NCI-H446 treated with DMSO at 0.1 percent for 48 hours (cell line): ENCODE data around the gene PFN1.
A peak's percentile ranks its signal among the peaks of the same experiment; 100 is the strongest.
"Not testable (repeated sequence)": the region's sequence is repeated elsewhere in the genome, so short reads cannot be mapped to it uniquely, and the experiment has no call there.

Source experiments
- DNase-seq: peaks from one replicate; lab custom pipeline; 2025; lab: John Stamatoyannopoulos, UW

The PFN1 gene

DNA sequence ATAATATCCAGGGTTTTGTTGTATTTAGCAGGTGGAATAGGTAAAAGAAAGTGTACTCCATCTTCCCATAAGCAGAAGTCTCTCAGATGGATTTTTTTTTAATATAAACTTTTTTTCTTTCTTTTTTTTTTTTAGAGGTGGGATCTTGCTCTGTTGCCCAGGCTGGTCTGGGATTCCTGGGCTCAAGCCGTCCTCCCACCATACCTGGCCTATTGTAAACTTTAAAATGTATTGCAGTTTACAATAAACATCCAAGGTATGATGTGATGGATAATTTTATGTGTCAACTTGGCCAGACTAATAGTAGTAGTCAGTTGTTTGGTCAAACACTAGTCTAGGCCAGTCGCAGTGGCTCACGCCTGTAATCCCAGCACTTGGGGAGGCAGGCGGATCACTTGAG, 27.0 kb downstream of the PFN1 start:
- DNase-seq, result no peak

- DNase-seq, result no peak
Measured at GRCh38 chr17:4920351-4921048, 27.8 kb downstream of the PFN1 start.

DNA sequence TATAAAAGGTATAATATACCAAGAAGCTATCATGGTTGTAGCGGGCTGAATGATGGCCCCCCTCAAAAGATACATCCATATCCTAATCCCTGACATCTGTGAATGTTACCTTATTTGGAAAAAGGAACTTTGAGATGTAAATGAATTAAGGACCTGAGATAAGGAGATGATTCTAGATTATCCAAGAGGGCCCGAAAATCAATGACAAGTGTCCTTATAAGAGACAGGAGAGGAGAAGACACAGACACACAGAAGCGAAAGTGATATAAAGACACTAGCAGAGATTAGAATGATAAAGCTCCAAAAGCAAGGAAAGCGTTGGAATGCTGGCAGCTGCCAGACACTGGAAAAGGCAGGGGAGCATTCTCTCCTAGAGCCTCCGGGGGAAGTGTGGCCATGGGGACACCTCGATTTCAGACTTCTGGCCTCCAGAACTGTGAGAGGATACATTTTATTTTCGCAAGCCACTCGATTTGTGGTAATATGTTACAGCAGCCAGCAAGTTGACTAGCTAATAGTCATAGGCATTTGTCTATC, 28.8 kb downstream of the PFN1 start:
- DNase-seq, result no peak

DNA sequence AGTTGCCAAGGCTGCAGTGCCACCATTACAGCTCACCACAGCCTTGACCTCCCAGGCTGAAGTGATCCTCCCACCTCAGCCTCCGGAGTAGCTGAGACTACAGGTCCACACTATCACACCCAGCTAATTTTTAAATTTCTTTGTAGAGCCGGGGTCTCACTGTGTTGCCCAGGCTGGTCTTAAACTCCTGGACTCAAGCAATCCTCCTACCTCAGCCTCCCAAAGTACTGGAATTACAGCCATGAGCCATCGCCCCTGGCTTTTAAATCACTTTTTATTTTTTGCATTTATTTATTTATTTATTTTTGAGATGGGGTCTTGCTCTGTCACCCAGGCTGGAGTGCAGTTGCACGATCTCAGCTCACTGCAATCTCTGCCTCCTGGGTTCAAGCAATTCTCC, 33.8 kb downstream of the PFN1 start:
- not testable (repeated sequence) for DNase-seq

- no peak for DNase-seq
Measured at GRCh38 chr17:4913994-4914393, 34.3 kb downstream of the PFN1 start.

- DNase-seq, result peak; percentile 55
Measured at GRCh38 chr17:4908711-4909496, 39.4 kb downstream of the PFN1 start.

GRCh38 chr17:4908301-4908700, 40.0 kb downstream of the PFN1 start:
- DNase-seq, result no peak

DNA sequence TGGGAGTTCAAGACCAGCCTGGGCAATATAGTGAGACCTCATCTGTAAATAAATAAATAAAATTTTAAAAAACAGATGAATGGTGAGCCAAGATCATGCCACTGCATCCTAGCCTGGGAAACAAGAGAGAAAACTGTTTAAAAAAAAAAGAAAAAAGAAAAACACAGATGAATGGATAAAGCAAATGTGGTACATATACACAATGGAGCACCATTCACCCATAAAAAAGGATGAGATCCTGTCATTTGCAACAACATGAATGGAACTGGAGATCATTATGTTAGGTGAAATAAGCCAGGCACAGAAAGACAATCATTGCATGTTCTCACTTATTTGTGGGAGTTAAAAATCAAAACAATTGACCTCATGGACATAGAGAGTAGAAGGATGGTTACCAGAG, 41.7 kb downstream of the PFN1 start:
- DNase-seq, result not testable (repeated sequence)

DNA sequence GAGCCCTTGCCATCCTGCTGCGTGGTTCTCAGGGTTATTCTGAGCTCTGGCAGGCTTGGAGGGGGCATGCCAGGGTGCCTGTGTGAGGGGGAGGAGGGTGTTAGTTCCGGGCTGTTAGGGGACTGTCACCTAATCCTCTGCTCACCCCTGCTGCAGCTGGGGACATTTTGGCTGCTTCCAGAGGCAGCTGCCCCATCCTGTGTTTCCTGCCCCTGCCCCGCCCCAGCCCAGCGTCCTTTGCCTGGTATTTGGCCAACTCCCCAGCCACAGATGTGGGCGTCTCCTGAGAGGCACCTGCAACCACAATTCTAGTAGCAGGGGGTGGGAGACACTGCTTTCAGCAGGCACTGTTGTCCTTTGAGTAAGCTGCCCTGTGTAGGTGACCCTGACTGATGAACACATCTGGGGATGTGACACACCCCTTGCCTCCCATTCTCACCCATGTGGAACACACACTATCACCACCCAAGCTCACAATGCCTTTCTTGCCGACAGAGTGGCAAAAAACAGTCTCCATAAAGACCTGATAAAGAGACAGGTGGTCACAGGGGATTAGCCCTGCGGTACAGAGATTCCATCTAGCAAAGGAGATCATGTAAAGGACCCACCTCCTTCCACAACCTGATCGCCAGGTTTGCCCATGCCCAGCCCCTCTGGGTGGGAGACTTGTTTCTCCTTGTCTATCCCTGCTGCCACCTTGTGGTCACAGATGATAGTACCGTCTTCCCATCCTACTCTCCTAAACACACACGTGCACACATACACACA, 45.1 kb downstream of the PFN1 start, which contains the start of gene CHRNE:
TSS of gene CHRNE (minus strand) at position 48 of the 768 bp plus-strand sequence. CDS start at position 13, 35 bp downstream.
- DNase-seq, result no peak

DNA sequence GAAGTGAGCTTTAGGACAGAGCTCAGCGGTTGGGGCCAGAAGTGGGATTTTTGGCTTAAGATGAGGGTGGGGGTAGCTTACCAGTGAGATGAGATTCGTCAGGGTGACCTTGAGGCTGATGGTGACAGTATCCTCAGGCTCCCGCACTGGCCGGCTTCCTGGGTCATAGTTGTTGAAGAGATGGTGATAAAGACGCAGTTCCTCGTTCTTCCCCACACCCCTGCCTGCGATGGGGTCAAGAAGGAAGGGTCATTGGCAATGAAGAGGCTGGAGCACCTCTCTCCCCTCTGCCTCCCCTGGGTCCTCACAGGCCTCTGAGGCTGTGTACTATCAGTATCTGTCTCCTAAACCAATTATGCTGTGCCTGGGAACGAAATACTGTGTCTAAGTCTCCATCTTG, 45.8 kb downstream of the PFN1 start:
- DNase-seq, result no peak

- no peak for DNase-seq
Measured at GRCh38 chr17:4901648-4902344, 46.5 kb downstream of the PFN1 start.

DNA sequence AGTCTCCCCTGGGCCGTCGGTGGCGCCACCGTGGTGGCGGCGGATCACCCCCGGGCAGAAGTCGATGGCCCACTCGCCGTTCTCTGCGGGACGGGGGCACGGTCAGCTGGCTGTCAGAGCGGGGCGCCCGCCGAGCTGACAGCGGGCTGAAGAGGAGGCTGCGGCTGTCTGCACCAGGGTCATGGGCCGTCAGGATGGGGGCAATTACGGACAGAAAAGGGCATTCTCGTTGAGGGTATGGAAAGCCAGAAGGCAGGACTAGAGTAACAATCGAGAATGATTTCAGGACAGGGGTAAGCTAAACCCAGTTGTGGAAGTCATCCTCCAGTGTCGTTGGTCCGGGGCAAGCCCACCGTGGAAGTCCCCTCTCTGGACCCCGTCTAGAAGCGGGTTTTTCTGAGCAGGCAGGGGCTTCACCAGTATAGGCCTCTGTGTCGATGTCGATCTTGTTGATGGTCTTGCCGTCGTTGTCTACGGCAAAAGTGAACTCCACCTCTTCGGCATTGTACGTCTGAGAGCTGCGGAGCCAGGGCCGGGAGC, 47.2 kb downstream of the PFN1 start:
- no peak for DNase-seq

DNA sequence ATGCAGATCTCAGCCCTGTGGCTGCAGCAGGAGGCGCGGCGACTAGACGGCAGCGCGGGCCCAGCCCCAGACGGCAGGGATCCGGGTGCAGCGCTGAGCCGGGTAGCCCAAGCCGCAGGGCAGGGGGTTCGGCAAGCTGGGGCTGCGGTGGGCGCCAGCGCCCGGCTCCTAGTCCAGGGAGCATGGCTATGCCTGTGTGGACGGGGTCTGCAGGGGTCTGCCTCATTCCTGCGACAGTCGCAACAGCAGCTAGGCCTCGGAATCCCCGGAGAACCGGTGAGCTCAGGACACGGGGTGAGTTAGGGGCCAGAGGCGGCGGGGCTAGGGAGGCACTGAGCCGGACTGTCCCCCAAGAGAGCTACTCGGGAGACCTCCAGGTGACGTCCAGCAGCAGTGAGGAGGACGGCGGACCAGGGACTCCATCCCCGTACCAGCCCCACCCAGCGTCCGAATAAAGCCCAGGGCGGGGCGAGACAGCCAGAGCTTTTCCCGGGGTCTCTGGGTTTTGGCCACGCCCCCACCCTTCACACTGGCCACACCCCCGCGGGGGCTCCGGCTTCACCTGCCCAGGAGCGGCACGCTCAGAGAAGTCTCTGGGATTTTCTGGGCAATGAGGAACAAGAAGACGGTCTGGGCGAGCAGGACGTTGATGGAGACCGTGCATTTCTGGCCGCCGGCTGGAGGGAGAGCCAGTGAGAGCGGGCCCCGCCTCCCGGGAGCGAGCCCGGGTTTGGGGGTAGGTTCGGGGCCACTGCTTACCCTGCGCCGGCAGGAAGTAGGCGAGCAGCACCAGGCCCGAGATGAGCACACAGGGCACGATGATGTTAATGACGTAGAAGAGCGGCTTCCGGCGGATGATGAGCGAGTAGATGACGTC, 47.9 kb downstream of the PFN1 start:
- no peak for DNase-seq

DNA sequence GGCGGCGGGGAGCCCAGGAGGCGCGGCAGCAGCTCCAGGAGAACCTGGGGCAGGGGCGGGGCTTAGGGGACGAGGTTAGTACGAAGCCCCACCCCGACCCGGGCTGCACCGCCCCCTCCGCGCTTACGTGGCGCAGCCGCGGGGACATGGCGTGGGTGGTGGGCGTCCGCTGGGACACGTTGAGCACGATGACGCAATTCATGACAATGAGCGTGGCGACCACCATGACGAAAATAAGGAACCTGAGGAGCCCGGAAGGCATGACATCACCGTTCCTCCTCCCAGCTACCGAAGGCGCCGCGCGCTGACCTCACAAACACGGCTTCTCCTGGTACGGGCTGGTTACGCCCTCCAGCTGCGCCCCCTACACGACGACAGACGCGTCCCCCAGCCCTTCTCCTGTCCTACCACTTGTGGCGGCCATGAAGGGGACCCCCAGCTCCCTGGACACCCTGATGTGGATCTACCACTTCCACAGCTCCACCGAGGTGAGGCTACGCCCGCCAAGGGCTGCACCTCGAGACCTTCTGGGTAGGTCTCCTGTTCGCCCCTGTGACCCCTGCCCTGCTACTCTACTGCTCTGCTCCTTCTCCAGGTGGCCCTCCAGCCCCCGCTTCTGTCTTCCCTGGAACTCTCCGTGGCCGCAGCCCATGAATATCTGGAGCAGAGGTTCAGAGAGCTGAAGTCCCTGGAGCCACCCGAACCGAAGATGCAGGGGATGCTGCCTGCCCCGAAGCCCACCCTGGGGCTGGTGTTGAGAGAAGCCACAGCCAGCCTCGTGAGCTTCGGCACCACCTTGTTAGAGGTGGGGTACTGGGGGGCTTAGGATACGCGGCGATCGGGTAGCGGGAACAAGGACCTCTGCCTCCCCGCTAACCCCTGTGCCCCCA, 48.7 kb downstream of the PFN1 start, which contains the start of gene C17orf107:
TSS of gene C17orf107 (plus strand) at position 196 of the 890 bp plus-strand sequence. CDS start at position 423, 227 bp downstream.
- no peak for DNase-seq

- no peak for DNase-seq
Measured at GRCh38 chr17:4898927-4899326, 49.4 kb downstream of the PFN1 start.

DNA sequence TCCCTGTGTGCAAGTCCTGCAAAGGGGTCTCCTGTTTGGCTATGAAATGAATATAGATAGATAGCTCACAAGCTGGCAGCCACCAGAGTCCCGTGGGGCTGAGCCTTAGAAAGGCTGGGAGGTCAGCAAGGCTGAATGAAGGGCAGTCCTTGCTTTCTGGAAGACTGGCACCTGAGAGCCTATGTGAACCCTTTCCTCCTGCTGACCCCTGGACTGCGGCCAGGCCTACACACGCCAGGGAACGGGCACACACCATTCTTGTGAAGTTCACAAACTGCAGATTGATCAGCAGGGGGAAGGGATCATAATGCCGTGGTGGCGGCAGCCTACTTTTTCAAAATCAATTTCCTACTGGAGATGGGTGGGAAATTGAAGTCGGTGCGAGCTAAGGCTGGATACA, 50.0 kb downstream of the PFN1 start:
- DNase-seq, result no peak

- no peak for DNase-seq
Measured at GRCh38 chr17:4897785-4898184, 50.5 kb downstream of the PFN1 start.

- no peak for DNase-seq
Measured at GRCh38 chr17:4897198-4897687, 51.1 kb downstream of the PFN1 start.
